ENCODE results near the gene SDK2. TPM values are rescaled to one million over a fixed set of nuclear protein-coding genes. Genes with fewer than 3 reads are reported as not detected.

The SDK2 gene
- polyA plus RNA-seq, 1 of the 3 experiments (the other 2 are of a cell fraction) = 0.02 TPM

GRCh38 chr17:73324711-73325526, 319.3 kb downstream of the SDK2 start (continued):
- TF ChIP-seq, protein P1, sequence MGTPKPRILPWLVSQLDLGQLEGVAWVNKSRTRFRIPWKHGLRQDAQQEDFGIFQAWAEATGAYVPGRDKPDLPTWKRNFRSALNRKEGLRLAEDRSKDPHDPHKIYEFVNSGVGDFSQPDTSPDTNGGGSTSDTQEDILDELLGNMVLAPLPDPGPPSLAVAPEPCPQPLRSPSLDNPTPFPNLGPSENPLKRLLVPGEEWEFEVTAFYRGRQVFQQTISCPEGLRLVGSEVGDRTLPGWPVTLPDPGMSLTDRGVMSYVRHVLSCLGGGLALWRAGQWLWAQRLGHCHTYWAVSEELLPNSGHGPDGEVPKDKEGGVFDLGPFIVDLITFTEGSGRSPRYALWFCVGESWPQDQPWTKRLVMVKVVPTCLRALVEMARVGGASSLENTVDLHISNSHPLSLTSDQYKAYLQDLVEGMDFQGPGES (IDR thresholded peaks at IDR 0.05; ENCODE audit: low read depth, low read length) = no peak
- TF ChIP-seq MAX (IDR thresholded peaks at IDR 0.05; ENCODE audit: low read depth) = no peak
- no peak for TF ChIP-seq FOSL2 (IDR thresholded peaks at IDR 0.05; ENCODE audit: borderline replicate concordance, low read depth)
- TF ChIP-seq RXRA (IDR thresholded peaks at IDR 0.05; ENCODE audit: borderline replicate concordance, low read depth) = no peak

DNA sequence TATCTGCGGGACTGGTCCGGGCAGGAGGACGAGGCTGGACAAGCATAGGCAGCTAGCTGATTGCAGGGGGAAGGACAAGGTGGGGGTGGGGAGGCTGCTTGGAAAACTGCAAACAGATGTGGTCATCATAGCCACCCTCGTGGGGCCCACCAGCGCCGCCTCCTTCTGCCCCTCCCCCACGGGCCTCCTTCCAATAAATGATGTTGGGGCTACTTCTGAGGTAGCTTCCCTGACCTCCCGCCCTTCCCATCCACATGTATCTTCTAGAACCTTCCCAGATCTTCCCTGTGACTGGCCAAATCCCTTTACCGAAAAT, 320.1 kb downstream of the SDK2 start:
- CTCF ChIA-PET = interaction anchor here (0.6 to 3.5 kb wide), 3 partner anchors 13 to 46 kb away, joined by 3 to 14 read pairs (median 4); partner anchors contain the start of gene CDC42EP4
- no peaks in the 10 kb centered on the region for H3K27me3 ChIP-seq (ENCODE audit: insufficient read depth)
- DNase-seq = no peak
- WGBS (ENCODE audit: low lambda C conversion rate) = 77% methylated on average over 9 of the region's 9 CpGs
- H3K4me1 ChIP-seq (ENCODE audit: control insufficient read depth in 1 of 2, insufficient read depth in 2 of 2, low read depth in 1 of 2, low read length in 1 of 2) = peaks cover 0 to 28% of the 10 kb centered on the region in 2 experiments; a peak in 1 of 4 replicates
- no peaks in the 10 kb centered on the region for H3K9me2 ChIP-seq
- H3K27ac ChIP-seq (ENCODE audit: low read depth in 2 of 2, low read length in 1 of 2) = no peak overlapping the region
- peaks cover 5% of the 10 kb centered on the region for H3F3A ChIP-seq (replicated peaks; ENCODE audit: insufficient read depth)
- no peak overlapping the region for H3K4me3 ChIP-seq (ENCODE audit: low read depth in 2 of 2, low read length in 1 of 2)
- no peaks in the 10 kb centered on the region for H3K9me3 ChIP-seq
- H4K20me1 ChIP-seq (ENCODE audit: insufficient read depth) = no peaks in the 10 kb centered on the region
- H3K79me2 ChIP-seq (ENCODE audit: insufficient read depth) = no peaks in the 10 kb centered on the region
- no peaks in the 10 kb centered on the region for H3K36me3 ChIP-seq (replicated peaks in 1 of 2; ENCODE audit: control insufficient read depth in 1 of 2, insufficient read depth in 2 of 2, low read length in 1 of 2)
- POLR2A ChIA-PET = no interaction called here
- TF ChIP-seq RAD21 (IDR thresholded peaks at IDR 0.05; ENCODE audit: low read length) = no peak
- TF ChIP-seq USF2 (IDR thresholded peaks at IDR 0.05; ENCODE audit: borderline replicate concordance, low read depth, low read length) = no peak
- TF ChIP-seq GATA2 (CRISPR knock-in tag; IDR thresholded peaks at IDR 0.05) = no peak
- TF ChIP-seq FOXM1 (IDR thresholded peaks at IDR 0.05; ENCODE audit: low read depth) = no peak
- TF ChIP-seq MEF2A (IDR thresholded peaks at IDR 0.05; ENCODE audit: borderline replicate concordance, low read depth) = no peak
- TF ChIP-seq, protein P2, sequence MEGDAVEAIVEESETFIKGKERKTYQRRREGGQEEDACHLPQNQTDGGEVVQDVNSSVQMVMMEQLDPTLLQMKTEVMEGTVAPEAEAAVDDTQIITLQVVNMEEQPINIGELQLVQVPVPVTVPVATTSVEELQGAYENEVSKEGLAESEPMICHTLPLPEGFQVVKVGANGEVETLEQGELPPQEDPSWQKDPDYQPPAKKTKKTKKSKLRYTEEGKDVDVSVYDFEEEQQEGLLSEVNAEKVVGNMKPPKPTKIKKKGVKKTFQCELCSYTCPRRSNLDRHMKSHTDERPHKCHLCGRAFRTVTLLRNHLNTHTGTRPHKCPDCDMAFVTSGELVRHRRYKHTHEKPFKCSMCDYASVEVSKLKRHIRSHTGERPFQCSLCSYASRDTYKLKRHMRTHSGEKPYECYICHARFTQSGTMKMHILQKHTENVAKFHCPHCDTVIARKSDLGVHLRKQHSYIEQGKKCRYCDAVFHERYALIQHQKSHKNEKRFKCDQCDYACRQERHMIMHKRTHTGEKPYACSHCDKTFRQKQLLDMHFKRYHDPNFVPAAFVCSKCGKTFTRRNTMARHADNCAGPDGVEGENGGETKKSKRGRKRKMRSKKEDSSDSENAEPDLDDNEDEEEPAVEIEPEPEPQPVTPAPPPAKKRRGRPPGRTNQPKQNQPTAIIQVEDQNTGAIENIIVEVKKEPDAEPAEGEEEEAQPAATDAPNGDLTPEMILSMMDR (IDR thresholded peaks at IDR 0.05) = no peak
- TF ChIP-seq TCF12 (IDR thresholded peaks at IDR 0.05) = no peak
- TF ChIP-seq EZH2phosphoT487 (IDR thresholded peaks at IDR 0.05; ENCODE audit: borderline replicate concordance, low read depth) = no peak
- TF ChIP-seq YY1 (IDR thresholded peaks at IDR 0.05; ENCODE audit: low read depth) = no peak
- no peak for TF ChIP-seq USF1 (IDR thresholded peaks at IDR 0.05; ENCODE audit: borderline replicate concordance, low read depth)
- H3K4me2 ChIP-seq = no peak overlapping the region
- H2AFZ ChIP-seq (ENCODE audit: low read depth) = no peak overlapping the region
- H3K9ac ChIP-seq = no peak overlapping the region
